ENCODE measurements around the gene SLC39A11. TPM values are rescaled to one million over a fixed set of nuclear protein-coding genes. Genes with fewer than 3 reads are reported as not detected.

The SLC39A11 gene
- total RNA-seq, 1 donor from 2014 or later, result 4.9 TPM

DNA sequence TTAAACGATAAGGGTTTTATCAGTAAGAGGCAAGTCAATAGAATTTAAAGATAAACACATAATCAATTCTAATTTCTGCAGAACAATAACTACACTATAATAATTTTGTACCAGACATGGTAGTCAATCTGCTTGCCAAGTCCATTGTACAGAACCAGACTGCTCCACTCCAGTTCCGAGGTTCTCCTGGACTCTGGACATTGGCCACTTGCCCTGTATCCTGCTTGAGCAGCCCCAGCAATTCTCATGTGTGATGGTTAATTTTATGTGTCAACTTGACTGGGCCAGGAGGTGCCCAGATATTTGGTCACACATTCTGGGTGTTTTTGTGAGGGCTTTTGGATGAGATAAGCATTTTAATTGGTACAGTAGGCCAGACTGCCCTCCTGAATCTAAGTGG, 384.6 kb downstream of the SLC39A11 start:
- Histone ChIP-seq H3K4me3 (no peak overlapping the region), H3K4me1 (no peaks in the 10 kb centered on the region), H3K27ac (no peak overlapping the region), H3K9me3 (peaks cover 0 to 4% of the 10 kb centered on the region in 2 donors), H3K36me3 (peaks cover 0 to 3% of the 10 kb centered on the region in 2 donors), H3K27me3 (no peaks in the 10 kb centered on the region)
- TF ChIP-seq, protein P1, sequence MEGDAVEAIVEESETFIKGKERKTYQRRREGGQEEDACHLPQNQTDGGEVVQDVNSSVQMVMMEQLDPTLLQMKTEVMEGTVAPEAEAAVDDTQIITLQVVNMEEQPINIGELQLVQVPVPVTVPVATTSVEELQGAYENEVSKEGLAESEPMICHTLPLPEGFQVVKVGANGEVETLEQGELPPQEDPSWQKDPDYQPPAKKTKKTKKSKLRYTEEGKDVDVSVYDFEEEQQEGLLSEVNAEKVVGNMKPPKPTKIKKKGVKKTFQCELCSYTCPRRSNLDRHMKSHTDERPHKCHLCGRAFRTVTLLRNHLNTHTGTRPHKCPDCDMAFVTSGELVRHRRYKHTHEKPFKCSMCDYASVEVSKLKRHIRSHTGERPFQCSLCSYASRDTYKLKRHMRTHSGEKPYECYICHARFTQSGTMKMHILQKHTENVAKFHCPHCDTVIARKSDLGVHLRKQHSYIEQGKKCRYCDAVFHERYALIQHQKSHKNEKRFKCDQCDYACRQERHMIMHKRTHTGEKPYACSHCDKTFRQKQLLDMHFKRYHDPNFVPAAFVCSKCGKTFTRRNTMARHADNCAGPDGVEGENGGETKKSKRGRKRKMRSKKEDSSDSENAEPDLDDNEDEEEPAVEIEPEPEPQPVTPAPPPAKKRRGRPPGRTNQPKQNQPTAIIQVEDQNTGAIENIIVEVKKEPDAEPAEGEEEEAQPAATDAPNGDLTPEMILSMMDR (IDR thresholded peaks at IDR 0.05), result no peak
- intact Hi-C loops (cut with DNase I), result no loop called here
- no peak for DNase-seq (ENCODE audit: low spot score in 2 of 2)

DNA sequence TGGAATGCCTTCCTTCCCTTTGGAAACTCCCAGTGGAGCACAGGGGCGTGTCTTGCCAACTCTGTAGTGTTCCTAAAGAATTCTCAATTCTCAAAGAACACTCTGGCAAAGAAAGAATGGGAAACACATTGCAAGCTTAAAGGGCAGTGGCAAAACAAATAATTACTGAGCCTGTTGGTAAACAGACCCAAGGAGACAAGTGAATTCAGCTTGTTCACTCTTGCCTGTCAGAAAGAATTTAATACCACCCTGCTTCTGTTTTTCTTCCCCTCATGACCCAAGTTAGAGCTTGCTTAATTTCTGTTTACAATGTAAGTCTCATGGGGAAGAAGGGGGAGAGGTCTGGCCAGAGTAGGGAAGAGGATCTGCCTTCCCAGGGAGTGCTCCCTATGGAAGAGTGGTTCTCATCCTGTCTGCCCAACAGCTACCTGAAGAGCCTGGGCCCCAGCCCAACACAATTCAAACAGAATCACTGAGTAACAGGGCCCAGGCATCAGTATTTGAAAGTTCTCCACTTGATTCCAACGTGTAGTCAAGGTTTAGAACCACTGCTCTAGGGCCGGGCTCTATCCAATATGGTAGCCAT, 386.0 kb downstream of the SLC39A11 start:
- H3K4me3 ChIP-seq, result no peak overlapping the region
- H3K27me3 ChIP-seq, result no peaks in the 10 kb centered on the region
- H3K9me3 ChIP-seq, result peaks cover 0 to 2% of the 10 kb centered on the region in 2 donors
- no peaks in the 10 kb centered on the region for H3K36me3 ChIP-seq
- no peak for DNase-seq (ENCODE audit: low spot score in 2 of 2)
- intact Hi-C loops (cut with DNase I), result no loop called here
- TF ChIP-seq, protein P1 (IDR thresholded peaks at IDR 0.05), result no peak
- H3K27ac ChIP-seq, result no peak overlapping the region
- H3K4me1 ChIP-seq, result no peaks in the 10 kb centered on the region

DNA sequence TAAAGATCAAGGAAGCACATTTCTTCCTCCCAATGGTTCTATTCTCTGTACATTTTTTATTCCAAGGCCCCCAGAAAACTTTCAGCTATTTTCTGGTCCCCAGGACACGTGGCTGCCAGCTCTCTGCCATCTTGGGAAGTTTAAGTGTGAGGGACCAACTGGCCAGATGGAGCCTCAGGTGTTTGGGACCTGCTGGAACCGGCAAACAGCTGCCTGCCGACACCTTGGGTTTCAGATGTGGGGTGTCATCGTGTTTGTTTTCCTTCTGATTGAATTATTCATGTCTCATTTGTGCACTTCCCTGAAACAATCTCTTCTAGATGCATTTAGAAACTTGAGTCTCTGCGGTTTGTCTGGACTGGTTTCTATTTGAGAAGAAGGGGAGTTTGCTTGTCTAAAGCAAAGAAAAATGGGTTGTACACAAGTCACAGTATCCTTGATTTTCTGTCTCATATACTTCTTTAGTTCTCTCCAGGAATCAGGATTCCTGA, 386.5 kb downstream of the SLC39A11 start:
- DNase-seq (ENCODE audit: low spot score in 2 of 2), result no peak
- H3K9me3 ChIP-seq, result no peaks in the 10 kb centered on the region
- no peak overlapping the region for H3K4me3 ChIP-seq
- intact Hi-C loops (cut with DNase I), result no loop called here
- TF ChIP-seq, protein P1 (IDR thresholded peaks at IDR 0.05), result no peak
- H3K36me3 ChIP-seq, result no peaks in the 10 kb centered on the region
- H3K4me1 ChIP-seq, result no peaks in the 10 kb centered on the region
- H3K27me3 ChIP-seq, result no peaks in the 10 kb centered on the region
- no peak overlapping the region for H3K27ac ChIP-seq

DNA sequence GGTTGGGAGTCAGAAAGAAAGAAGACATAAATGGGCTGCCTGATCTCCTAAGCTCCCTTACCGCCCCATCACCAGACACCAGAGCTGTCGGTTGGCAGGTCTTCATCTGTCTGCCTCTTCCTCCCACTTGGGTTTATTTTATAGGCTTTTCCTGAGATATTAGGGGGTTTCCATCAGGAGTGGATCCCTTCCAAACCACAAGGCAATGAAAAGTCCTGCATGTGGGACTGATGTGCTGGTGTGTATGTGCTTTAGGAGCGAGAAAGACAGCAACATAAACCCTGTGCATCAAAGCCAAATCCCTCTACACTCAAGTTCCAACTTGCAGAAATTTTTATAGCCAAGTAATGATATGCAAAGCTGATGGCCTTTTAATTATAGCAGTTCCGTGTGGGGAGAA, 389.5 kb downstream of the SLC39A11 start:
- no peaks in the 10 kb centered on the region for H3K4me1 ChIP-seq
- no peaks in the 10 kb centered on the region for H3K9me3 ChIP-seq
- H3K4me3 ChIP-seq, result no peak overlapping the region
- H3K27me3 ChIP-seq, result no peaks in the 10 kb centered on the region
- H3K27ac ChIP-seq, result no peak overlapping the region
- H3K36me3 ChIP-seq, result no peaks in the 10 kb centered on the region
- TF ChIP-seq, protein P1 (IDR thresholded peaks at IDR 0.05), result no peak
- DNase-seq (ENCODE audit: low spot score in 2 of 2), result no peak
- intact Hi-C loops (cut with DNase I), result no loop called here

DNA sequence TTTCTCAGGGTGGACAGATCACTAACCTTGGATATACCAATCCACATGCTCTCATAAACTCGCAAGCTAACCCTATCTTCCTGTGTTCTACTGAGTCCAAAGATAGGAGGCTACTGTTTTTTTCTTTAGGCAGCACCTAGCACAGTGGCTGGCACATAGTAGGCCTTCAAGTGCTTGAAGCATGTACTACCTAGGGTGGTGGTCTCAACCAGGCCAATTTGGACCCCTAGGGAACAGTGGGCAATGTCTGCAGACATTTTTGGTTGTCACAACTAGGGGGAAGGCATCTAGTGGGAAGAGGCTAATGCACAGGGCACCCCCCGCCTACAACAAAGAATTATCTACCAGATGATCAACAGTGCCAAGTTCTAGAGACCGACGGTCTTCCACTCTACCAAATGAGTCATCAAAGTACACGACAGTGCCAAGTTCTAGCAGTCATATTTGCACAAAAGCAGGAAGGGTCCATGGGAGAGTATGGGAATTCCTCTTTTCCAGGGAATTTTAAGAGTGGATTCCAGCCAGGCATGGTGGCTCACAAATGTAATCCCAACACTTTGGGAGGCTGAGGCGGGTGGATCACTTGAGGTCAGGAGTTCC, 390.3 kb downstream of the SLC39A11 start:
- Histone ChIP-seq H3K4me3 (no peak overlapping the region), H3K27me3 (no peaks in the 10 kb centered on the region), H3K27ac (no peak overlapping the region), H3K4me1 (no peaks in the 10 kb centered on the region), H3K36me3 (no peaks in the 10 kb centered on the region), H3K9me3 (no peaks in the 10 kb centered on the region)
- TF ChIP-seq, protein P1 (IDR thresholded peaks at IDR 0.05), result no peak
- intact Hi-C loops (cut with DNase I), result no loop called here
- DNase-seq (ENCODE audit: low spot score in 2 of 2), result no peak
